ENCODE results near the gene PAPPA2. TPM values are rescaled to one million over a fixed set of nuclear protein-coding genes. Genes with fewer than 3 reads are reported as not detected.

PAPPA2 gene
- total RNA-seq, 1 experiment from 2014 or later: 0.03 TPM

DNA sequence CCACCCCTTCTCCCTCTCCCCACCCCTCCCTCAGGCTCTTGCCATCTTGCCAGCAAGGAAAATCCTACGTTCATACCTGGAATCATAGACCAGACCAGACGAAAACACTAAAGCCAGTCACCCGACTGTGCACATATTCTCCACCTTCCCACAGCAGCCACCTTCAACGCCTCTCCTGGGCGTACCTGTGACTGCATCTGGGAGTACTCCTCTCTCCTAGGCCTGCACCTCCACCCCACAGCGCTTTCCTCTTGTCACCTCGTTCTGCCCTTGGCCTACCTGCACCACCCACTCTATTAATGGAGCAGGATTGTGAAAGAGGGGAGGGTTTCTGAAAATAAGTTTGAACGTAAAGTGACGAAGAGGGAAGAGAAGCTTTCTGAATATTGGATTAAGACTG, 17.8 kb downstream of the PAPPA2 start:
- TF ChIP-seq POLR2AphosphoS5 (IDR thresholded peaks at IDR 0.05; ENCODE audit: low read depth, low read length) (no peak), SIN3A (IDR thresholded peaks at IDR 0.05; ENCODE audit: borderline replicate concordance, insufficient read depth, low read depth, low read length) (no peak), TCF7L2 (IDR thresholded peaks at IDR 0.05; ENCODE audit: low read depth, low read length) (no peak)
- TF ChIP-seq, protein P1, sequence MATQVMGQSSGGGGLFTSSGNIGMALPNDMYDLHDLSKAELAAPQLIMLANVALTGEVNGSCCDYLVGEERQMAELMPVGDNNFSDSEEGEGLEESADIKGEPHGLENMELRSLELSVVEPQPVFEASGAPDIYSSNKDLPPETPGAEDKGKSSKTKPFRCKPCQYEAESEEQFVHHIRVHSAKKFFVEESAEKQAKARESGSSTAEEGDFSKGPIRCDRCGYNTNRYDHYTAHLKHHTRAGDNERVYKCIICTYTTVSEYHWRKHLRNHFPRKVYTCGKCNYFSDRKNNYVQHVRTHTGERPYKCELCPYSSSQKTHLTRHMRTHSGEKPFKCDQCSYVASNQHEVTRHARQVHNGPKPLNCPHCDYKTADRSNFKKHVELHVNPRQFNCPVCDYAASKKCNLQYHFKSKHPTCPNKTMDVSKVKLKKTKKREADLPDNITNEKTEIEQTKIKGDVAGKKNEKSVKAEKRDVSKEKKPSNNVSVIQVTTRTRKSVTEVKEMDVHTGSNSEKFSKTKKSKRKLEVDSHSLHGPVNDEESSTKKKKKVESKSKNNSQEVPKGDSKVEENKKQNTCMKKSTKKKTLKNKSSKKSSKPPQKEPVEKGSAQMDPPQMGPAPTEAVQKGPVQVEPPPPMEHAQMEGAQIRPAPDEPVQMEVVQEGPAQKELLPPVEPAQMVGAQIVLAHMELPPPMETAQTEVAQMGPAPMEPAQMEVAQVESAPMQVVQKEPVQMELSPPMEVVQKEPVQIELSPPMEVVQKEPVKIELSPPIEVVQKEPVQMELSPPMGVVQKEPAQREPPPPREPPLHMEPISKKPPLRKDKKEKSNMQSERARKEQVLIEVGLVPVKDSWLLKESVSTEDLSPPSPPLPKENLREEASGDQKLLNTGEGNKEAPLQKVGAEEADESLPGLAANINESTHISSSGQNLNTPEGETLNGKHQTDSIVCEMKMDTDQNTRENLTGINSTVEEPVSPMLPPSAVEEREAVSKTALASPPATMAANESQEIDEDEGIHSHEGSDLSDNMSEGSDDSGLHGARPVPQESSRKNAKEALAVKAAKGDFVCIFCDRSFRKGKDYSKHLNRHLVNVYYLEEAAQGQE (IDR thresholded peaks at IDR 0.05; ENCODE audit: insufficient read depth in 1 of 2, low read depth in 2 of 2, low read length in 1 of 2): no peak
- TF ChIP-seq, protein P2, sequence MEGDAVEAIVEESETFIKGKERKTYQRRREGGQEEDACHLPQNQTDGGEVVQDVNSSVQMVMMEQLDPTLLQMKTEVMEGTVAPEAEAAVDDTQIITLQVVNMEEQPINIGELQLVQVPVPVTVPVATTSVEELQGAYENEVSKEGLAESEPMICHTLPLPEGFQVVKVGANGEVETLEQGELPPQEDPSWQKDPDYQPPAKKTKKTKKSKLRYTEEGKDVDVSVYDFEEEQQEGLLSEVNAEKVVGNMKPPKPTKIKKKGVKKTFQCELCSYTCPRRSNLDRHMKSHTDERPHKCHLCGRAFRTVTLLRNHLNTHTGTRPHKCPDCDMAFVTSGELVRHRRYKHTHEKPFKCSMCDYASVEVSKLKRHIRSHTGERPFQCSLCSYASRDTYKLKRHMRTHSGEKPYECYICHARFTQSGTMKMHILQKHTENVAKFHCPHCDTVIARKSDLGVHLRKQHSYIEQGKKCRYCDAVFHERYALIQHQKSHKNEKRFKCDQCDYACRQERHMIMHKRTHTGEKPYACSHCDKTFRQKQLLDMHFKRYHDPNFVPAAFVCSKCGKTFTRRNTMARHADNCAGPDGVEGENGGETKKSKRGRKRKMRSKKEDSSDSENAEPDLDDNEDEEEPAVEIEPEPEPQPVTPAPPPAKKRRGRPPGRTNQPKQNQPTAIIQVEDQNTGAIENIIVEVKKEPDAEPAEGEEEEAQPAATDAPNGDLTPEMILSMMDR (IDR thresholded peaks at IDR 0.05): no peak
- Histone ChIP-seq H3K9me3 (ENCODE audit: control insufficient read depth, insufficient read depth, low read depth, low read length) (no peaks in the 10 kb centered on the region), H3K4me3 (ENCODE audit: low read depth in 2 of 2, low read length in 2 of 2) (no peak overlapping the region), H3K27ac (ENCODE audit: low read length) (no peak overlapping the region), H3K36me3 (ENCODE audit: control insufficient read depth, insufficient read depth, low read length) (no peaks in the 10 kb centered on the region), H3K4me1 (ENCODE audit: control insufficient read depth, insufficient read depth, low read length) (no peaks in the 10 kb centered on the region), H3K27me3 (ENCODE audit: control insufficient read depth, insufficient read depth, low read length) (no peaks in the 10 kb centered on the region)
- intact Hi-C loops (cut with micrococcal nuclease; ENCODE audit: unreplicated experiment) (no loop called here), in situ Hi-C loops (cut with HindIII; ENCODE audit: low pct_unique_long_range_greater_than_20kb, low sequenced_read_pairs) (no loop called here)
- ATAC-seq: no peak
- DNase-seq (ENCODE audit: low read depth, low spot score): no peak
- no TSS peak for BruUV-seq (replicated peaks)
- ChIA-PET POLR2A (no interaction called here), CTCF (no interaction called here)

DNA sequence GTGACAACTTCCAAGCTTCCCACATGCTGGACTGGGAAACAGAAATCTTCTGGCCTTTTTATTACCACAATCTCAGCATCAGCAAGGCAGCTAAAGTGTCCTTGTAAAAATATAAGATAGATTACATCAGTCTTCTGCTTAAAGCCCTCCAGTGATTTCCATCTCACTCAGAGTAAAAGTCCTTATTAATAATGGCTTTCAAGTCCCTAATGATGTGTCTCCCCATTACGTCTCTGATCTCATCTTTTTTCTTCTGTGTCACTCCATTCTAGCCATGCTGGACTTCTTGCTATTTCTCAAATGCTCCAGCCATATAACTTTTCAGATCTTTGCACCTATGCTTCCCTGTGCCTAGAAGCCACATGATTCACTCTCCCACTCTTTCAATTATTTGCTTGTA, 22.1 kb downstream of the PAPPA2 start:
- BruUV-seq (replicated peaks): no TSS peak
- CTCF ChIA-PET: no interaction called here
- intact Hi-C loops (cut with micrococcal nuclease; ENCODE audit: unreplicated experiment): no loop called here
- in situ Hi-C loops (cut with HindIII; ENCODE audit: low pct_unique_long_range_greater_than_20kb, low sequenced_read_pairs): no loop called here
- TF ChIP-seq, protein P2 (IDR thresholded peaks at IDR 0.05): no peak
- TF ChIP-seq POLR2AphosphoS5 (IDR thresholded peaks at IDR 0.05; ENCODE audit: low read depth, low read length) (no peak), SIN3A (IDR thresholded peaks at IDR 0.05; ENCODE audit: borderline replicate concordance, insufficient read depth, low read depth, low read length) (no peak), TCF7L2 (IDR thresholded peaks at IDR 0.05; ENCODE audit: low read depth, low read length) (no peak)
- TF ChIP-seq, protein P1 (IDR thresholded peaks at IDR 0.05; ENCODE audit: insufficient read depth in 1 of 2, low read depth in 2 of 2, low read length in 1 of 2): no peak
- DNase-seq (ENCODE audit: low read depth, low spot score) (no peak), ATAC-seq (no peak)
- no peaks in the 10 kb centered on the region for H3K4me1 ChIP-seq (ENCODE audit: control insufficient read depth, insufficient read depth, low read length)
- no peaks in the 10 kb centered on the region for H3K27me3 ChIP-seq (ENCODE audit: control insufficient read depth, insufficient read depth, low read length)
- H3K9me3 ChIP-seq (ENCODE audit: control insufficient read depth, insufficient read depth, low read depth, low read length): no peaks in the 10 kb centered on the region
- H3K36me3 ChIP-seq (ENCODE audit: control insufficient read depth, insufficient read depth, low read length): no peaks in the 10 kb centered on the region
- H3K27ac ChIP-seq (ENCODE audit: low read length): no peak overlapping the region
- H3K4me3 ChIP-seq (ENCODE audit: low read depth in 2 of 2, low read length in 2 of 2): no peak overlapping the region
- POLR2A ChIA-PET: no interaction called here
